SK-N-MC (cell line): ENCODE data around the gene SIRT7.

Experiments used
- EZH2 ChIP-seq: fragments of 200-600 bp; sonication (generic); IDR thresholded peaks from one replicate; pipeline ENCODE4 v1.6.1; 2017; ENCODE audit warnings: antibody characterized with exemption
- POLR2AphosphoS5 ChIP-seq: IDR thresholded peaks from 2 replicates; pipeline ENCODE4 v1.6.1; 2012; ENCODE audit warnings: mild to moderate bottlenecking, low read depth, low read length, borderline replicate concordance

GRCh38 chr17:81866440-81867169 lies 51.4 kb downstream of the SIRT7 start:
- TF ChIP-seq POLR2AphosphoS5, result no peak; the same call in 1 of the 2 replicates
- TF ChIP-seq EZH2, result no peak
